Prostate gland (tissue), 2 donors: ENCODE data around the gene CST9L.

ENCODE experiments used
- CTCF ChIP-seq, 4 experiments: fragments of 200-600 bp in 2 of 4; fragments of 450-650 bp in 2 of 4; sonication (generic) in 2 of 4; IDR thresholded peaks; 1 replicate in 3 of 4; 2 replicates in 1 of 4; pipeline ENCODE4 v1.5.1; 2016 to 2019; ENCODE audit warnings: antibody characterized with exemption in 4 of 4, mild to moderate bottlenecking in 2 of 4, moderate library complexity in 2 of 4
- POLR2A ChIP-seq: fragments of 450-650 bp; IDR thresholded peaks from one replicate; pipeline ENCODE4 v1.6.1; 2016; ENCODE audit warnings: antibody characterized with exemption, mild to moderate bottlenecking

- TF ChIP-seq CTCF (IDR thresholded peaks at IDR 0.05), result no peak
- TF ChIP-seq POLR2A, result no peak
Observed at GRCh38 chr20:23534801-23535593, 33.3 kb downstream of the CST9L start.
